ENCODE measurements around the gene CD82. TPM values are rescaled to one million over a fixed set of nuclear protein-coding genes. Genes with fewer than 3 reads are reported as not detected.

CD82 gene
- polyA plus RNA-seq, 1 donor from 2014 or later = 0.84 TPM

DNA sequence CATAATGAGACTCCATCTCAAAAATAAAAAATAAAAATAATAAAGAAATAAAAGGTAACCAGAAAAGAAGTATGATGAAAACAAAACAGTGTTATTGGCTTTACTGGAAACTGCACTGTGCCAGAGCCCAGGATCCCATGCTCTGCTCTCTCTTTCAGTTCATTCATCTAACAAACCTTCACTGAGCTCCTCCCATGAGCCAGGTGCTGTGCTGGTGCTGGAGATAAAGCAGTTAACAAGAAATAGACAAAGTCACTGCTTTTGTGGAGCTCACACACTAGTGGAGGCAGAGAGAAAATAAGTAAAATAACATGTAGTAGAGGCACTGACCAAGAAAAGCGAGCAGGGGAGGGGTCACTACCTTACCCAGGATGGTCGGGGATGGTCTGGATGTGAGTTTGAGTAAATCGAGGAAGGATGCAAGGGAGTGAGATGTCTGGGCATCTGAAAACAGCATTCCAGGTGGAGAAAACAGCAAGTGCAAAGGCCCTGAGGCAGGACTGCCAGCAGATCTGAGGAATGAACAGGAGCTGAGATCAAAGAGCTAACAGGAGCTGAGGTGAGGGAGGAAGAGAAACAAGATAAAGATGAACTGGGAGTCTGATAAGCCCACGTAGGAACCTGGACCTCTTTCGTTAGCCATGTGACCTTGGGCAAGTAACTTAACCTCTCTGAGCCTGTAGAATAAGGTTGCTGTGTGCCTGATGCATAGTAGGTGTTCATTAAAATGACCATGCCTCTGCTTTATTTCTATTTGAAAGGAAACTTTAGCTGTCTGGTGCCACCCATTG is 31.3 kb upstream of the CD82 start:
- Histone ChIP-seq H3K9me3 (ENCODE audit: low read length) (no peaks in the 10 kb centered on the region), H2AFZ (ENCODE audit: low read depth, low read length) (no peak overlapping the region), H3F3A (ENCODE audit: insufficient read depth, low read length, poor library complexity, severe bottlenecking) (no peaks in the 10 kb centered on the region), H3K4me3 (ENCODE audit: low read length) (no peak overlapping the region), H3K27ac (ENCODE audit: low read length) (no peak overlapping the region), H3K4me2 (ENCODE audit: low read length) (no peak overlapping the region), H3K79me2 (replicated peaks; ENCODE audit: insufficient read depth, low read length) (no peaks in the 10 kb centered on the region), H4K20me1 (ENCODE audit: insufficient read depth) (no peaks in the 10 kb centered on the region), H3K36me3 (ENCODE audit: insufficient read depth, low read length) (no peaks in the 10 kb centered on the region), H3K9ac (ENCODE audit: low read length) (no peak overlapping the region), H3K27me3 (ENCODE audit: insufficient read depth, low read depth, low read length) (no peaks in the 10 kb centered on the region), H3K9me2 (ENCODE audit: insufficient read depth, low read length) (no peaks in the 10 kb centered on the region)
- no peak for TF ChIP-seq EP300 (conservative IDR thresholded peaks at IDR 0.05; ENCODE audit: poor library complexity, severe bottlenecking)
- TF ChIP-seq, protein P1, sequence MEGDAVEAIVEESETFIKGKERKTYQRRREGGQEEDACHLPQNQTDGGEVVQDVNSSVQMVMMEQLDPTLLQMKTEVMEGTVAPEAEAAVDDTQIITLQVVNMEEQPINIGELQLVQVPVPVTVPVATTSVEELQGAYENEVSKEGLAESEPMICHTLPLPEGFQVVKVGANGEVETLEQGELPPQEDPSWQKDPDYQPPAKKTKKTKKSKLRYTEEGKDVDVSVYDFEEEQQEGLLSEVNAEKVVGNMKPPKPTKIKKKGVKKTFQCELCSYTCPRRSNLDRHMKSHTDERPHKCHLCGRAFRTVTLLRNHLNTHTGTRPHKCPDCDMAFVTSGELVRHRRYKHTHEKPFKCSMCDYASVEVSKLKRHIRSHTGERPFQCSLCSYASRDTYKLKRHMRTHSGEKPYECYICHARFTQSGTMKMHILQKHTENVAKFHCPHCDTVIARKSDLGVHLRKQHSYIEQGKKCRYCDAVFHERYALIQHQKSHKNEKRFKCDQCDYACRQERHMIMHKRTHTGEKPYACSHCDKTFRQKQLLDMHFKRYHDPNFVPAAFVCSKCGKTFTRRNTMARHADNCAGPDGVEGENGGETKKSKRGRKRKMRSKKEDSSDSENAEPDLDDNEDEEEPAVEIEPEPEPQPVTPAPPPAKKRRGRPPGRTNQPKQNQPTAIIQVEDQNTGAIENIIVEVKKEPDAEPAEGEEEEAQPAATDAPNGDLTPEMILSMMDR (IDR thresholded peaks at IDR 0.05; ENCODE audit: poor library complexity, severe bottlenecking) = no peak
- no peak for TF ChIP-seq POLR2AphosphoS5 (IDR thresholded peaks at IDR 0.05)
- TF ChIP-seq EZH2 (IDR thresholded peaks at IDR 0.05; ENCODE audit: borderline replicate concordance, insufficient read depth, low read length, poor library complexity, severe bottlenecking) = no peak
- no peak for TF ChIP-seq RAD21 (conservative IDR thresholded peaks at IDR 0.05)

DNA sequence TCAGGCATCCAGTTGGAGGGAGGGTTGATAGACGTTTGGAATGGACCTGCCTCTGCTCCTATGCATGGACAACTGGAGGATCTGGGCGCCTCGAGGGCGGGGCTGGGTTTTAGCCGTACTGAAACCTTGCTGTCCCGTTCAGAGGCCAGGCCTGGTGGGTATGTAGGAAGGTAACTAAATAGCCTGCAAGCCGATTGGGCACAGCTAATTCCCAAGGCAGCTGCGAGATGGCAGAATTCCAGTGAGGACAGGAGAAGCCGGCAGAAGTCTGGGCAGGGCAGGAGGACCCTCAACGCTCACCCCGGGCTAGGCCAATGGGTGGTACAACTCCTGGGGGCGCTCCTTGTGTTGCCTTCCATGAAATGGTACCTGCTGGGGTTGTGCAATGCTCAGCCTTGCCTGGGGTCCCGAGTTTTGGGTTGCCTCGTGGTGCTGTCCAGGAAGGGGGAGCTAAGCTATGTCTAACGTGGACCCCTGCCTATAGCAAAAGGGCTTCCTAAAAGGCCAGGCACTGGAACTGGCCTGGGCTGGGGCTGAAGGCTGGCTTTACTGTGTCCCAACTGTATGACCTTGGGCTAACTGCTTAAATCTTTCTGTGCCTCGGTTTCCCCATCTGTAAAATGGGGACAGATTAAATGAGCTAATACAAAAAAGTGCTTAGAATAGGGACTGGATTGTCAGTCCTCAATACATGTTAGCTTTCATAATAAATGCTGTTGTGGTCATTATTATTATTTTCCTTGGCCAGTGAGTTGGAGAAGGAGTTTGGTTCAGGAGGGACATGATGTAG is 30.1 kb upstream of the CD82 start:
- H3K27ac ChIP-seq (ENCODE audit: low read length) = no peak overlapping the region
- H3K9me3 ChIP-seq (ENCODE audit: low read length) = no peaks in the 10 kb centered on the region
- H3K36me3 ChIP-seq (ENCODE audit: insufficient read depth, low read length) = no peaks in the 10 kb centered on the region
- H2AFZ ChIP-seq (ENCODE audit: low read depth, low read length) = no peak overlapping the region
- TF ChIP-seq EP300 (conservative IDR thresholded peaks at IDR 0.05; ENCODE audit: poor library complexity, severe bottlenecking) (no peak), RAD21 (conservative IDR thresholded peaks at IDR 0.05) (no peak), EZH2 (IDR thresholded peaks at IDR 0.05; ENCODE audit: borderline replicate concordance, insufficient read depth, low read length, poor library complexity, severe bottlenecking) (no peak), MXI1 (conservative IDR thresholded peaks at IDR 0.05; ENCODE audit: poor library complexity, severe bottlenecking) (no peak), POLR2AphosphoS5 (IDR thresholded peaks at IDR 0.05) (no peak), SMC3 (conservative IDR thresholded peaks at IDR 0.05; ENCODE audit: poor library complexity) (no peak)
- TF ChIP-seq, protein P2, sequence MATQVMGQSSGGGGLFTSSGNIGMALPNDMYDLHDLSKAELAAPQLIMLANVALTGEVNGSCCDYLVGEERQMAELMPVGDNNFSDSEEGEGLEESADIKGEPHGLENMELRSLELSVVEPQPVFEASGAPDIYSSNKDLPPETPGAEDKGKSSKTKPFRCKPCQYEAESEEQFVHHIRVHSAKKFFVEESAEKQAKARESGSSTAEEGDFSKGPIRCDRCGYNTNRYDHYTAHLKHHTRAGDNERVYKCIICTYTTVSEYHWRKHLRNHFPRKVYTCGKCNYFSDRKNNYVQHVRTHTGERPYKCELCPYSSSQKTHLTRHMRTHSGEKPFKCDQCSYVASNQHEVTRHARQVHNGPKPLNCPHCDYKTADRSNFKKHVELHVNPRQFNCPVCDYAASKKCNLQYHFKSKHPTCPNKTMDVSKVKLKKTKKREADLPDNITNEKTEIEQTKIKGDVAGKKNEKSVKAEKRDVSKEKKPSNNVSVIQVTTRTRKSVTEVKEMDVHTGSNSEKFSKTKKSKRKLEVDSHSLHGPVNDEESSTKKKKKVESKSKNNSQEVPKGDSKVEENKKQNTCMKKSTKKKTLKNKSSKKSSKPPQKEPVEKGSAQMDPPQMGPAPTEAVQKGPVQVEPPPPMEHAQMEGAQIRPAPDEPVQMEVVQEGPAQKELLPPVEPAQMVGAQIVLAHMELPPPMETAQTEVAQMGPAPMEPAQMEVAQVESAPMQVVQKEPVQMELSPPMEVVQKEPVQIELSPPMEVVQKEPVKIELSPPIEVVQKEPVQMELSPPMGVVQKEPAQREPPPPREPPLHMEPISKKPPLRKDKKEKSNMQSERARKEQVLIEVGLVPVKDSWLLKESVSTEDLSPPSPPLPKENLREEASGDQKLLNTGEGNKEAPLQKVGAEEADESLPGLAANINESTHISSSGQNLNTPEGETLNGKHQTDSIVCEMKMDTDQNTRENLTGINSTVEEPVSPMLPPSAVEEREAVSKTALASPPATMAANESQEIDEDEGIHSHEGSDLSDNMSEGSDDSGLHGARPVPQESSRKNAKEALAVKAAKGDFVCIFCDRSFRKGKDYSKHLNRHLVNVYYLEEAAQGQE (IDR thresholded peaks at IDR 0.05; ENCODE audit: borderline replicate concordance) = no peak
- TF ChIP-seq, protein P1 (IDR thresholded peaks at IDR 0.05; ENCODE audit: poor library complexity, severe bottlenecking) = no peak
- no peak overlapping the region for H3K4me3 ChIP-seq (ENCODE audit: low read length)
- no peaks in the 10 kb centered on the region for H3K9me2 ChIP-seq (ENCODE audit: insufficient read depth, low read length)
- no peaks in the 10 kb centered on the region for H3K27me3 ChIP-seq (ENCODE audit: insufficient read depth, low read depth, low read length)
- H4K20me1 ChIP-seq (ENCODE audit: insufficient read depth) = no peaks in the 10 kb centered on the region
- H3K9ac ChIP-seq (ENCODE audit: low read length) = no peak overlapping the region
- H3K79me2 ChIP-seq (replicated peaks; ENCODE audit: insufficient read depth, low read length) = no peaks in the 10 kb centered on the region
- H3F3A ChIP-seq (ENCODE audit: insufficient read depth, low read length, poor library complexity, severe bottlenecking) = no peaks in the 10 kb centered on the region
- no peak overlapping the region for H3K4me2 ChIP-seq (ENCODE audit: low read length)

Measured in neural cell (in vitro differentiated cells).